ENCODE data around the gene NRIP2. TPM values are rescaled to one million over a fixed set of nuclear protein-coding genes. Genes with fewer than 3 reads are reported as not detected.

The NRIP2 gene
- total RNA-seq, 3 donors from 2014 or later (not counting 1 experiment from before 2014, with no cell fraction given), result not detected

DNA sequence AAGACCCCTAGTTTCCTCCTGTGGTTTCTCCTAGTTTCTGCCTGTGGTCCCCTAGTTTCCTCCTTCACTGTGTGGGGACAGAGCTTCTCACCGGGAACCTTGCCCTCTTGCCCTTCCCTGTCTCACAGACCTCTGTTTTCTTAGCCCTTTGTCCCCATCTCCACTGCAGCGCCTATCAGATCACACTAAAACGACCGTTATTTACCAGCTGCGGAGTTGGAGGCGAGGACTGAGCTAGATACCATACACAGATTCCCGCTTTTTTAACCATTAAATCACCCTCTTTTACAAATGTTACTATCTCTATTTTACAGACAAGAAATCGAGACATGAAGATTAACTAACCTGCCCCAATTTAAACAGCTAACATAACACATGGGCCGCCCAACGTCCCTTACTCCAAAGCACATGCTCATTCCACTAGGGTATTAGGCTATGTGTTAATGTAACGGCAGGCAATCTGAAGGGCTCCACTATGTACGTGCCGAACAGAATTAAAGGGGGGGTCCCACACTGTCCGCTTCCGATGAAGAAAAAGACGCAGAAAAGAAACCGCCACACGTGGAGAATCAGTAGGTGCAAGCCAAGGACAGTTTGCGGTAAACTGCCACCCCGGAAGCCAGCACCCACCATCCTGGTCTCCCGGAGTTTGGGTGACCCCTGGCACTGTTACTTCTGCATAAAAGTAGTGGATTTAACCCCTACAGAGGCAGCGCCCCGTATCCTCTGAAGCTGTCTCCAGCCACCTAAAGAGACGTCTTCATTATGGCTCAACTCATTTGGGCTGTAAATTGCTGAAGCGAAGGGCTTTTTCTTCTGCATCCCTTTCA is 41.9 kb downstream of the NRIP2 start:
- TF ChIP-seq, protein P1, sequence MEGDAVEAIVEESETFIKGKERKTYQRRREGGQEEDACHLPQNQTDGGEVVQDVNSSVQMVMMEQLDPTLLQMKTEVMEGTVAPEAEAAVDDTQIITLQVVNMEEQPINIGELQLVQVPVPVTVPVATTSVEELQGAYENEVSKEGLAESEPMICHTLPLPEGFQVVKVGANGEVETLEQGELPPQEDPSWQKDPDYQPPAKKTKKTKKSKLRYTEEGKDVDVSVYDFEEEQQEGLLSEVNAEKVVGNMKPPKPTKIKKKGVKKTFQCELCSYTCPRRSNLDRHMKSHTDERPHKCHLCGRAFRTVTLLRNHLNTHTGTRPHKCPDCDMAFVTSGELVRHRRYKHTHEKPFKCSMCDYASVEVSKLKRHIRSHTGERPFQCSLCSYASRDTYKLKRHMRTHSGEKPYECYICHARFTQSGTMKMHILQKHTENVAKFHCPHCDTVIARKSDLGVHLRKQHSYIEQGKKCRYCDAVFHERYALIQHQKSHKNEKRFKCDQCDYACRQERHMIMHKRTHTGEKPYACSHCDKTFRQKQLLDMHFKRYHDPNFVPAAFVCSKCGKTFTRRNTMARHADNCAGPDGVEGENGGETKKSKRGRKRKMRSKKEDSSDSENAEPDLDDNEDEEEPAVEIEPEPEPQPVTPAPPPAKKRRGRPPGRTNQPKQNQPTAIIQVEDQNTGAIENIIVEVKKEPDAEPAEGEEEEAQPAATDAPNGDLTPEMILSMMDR (IDR thresholded peaks at IDR 0.05), result no peak
- peak overlapping the region; percentile 36 to 39 for H3K27ac Mint-ChIP-seq
- intact Hi-C loops (cut with micrococcal nuclease), result no loop called here

DNA sequence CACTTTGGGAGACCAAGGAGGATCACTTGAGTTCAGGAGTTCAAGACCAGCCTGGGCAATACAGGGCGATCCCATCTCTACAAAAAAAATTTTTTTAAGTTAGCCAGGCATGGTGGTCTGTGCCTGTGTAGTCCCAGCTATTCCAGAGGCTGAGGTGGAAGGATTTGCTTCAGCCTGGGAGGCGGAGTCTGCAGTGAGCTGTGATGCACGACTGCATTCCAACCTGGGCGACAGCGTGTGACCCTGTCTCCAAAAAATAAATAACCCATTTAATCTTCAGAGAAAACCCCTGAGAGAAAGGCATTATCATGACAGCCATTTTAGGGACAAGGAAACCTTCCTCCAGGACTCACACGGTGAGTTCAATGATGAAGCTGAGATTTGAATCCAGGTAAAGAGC is 43.7 kb downstream of the NRIP2 start:
- ATAC-seq (no peak), DNase-seq (no peak)
- Histone ChIP-seq H3K4me3 (ENCODE audit: low read length) (no peak overlapping the region), H3K9me3 (ENCODE audit: control insufficient read depth, insufficient read depth, low read length) (no peaks in the 10 kb centered on the region), H3K4me1 (ENCODE audit: control insufficient read depth, insufficient read depth, low read length) (peaks cover 11% of the 10 kb centered on the region), H3K36me3 (ENCODE audit: control insufficient read depth, insufficient read depth, low read length) (no peaks in the 10 kb centered on the region), H3K27me3 (ENCODE audit: control insufficient read depth, insufficient read depth, low read length) (no peaks in the 10 kb centered on the region), H3K27ac (ENCODE audit: low read length) (no peak overlapping the region)
- intact Hi-C loops (cut with micrococcal nuclease), result no loop called here
- 93% methylated on average over 6 of the region's 6 CpGs for WGBS (ENCODE audit: insufficient coverage)
- TF ChIP-seq, protein P1 (IDR thresholded peaks at IDR 0.05), result no peak
- Mint-ChIP-seq H3K9me3 (no peaks in the 10 kb centered on the region), H3K4me3 (no peak overlapping the region), H3K4me1 (peaks cover 2 to 3% of the 10 kb centered on the region in 2 donors), H3K36me3 (no peaks in the 10 kb centered on the region), H3K27ac (no peak overlapping the region), H3K27me3 (ENCODE audit: low read depth in 2 of 2) (peaks cover 0 to 4% of the 10 kb centered on the region in 2 donors)

More for the DNA sequence above, 41.9 kb downstream of the NRIP2 start:
- Mint-ChIP-seq H3K36me3 (no peaks in the 10 kb centered on the region), H3K9me3 (no peaks in the 10 kb centered on the region), H3K4me1 (peaks cover 10 to 18% of the 10 kb centered on the region in 2 donors), H3K4me3 (peak overlapping the region; percentile 84), H3K27me3 (ENCODE audit: low read depth in 2 of 2) (peaks cover 0 to 4% of the 10 kb centered on the region in 2 donors)
- DNase-seq (no peak), ATAC-seq (no peak)
- Histone ChIP-seq H3K9me3 (ENCODE audit: control insufficient read depth, insufficient read depth, low read length) (no peaks in the 10 kb centered on the region), H3K4me1 (ENCODE audit: control insufficient read depth, insufficient read depth, low read length) (peaks cover 16% of the 10 kb centered on the region), H3K4me3 (ENCODE audit: low read length) (no peak overlapping the region), H3K27me3 (ENCODE audit: control insufficient read depth, insufficient read depth, low read length) (no peaks in the 10 kb centered on the region), H3K27ac (ENCODE audit: low read length) (no peak overlapping the region), H3K36me3 (ENCODE audit: control insufficient read depth, insufficient read depth, low read length) (peaks cover 4% of the 10 kb centered on the region)
- 75% methylated on average over 23 of the region's 25 CpGs for WGBS (ENCODE audit: insufficient coverage)

DNA sequence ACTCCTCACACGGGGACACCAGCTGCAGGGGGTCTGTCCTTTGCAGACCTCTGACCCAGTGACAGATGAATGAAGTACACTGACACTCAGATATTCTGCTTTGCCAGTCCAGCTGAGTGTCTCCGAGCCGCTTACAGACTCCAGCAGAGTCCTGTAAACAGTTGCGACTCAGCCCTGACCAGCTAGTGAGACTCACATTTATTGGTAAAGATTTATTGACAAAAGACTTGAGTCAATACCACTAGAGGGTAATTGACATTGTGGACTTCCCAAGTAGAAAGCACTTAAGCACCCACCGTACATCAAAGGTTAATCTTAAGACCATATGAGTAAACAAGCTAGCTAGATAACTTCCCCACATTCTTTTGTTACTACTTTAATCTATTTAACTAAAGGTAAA is 49.8 kb downstream of the NRIP2 start:
- H3K4me1 Mint-ChIP-seq, result peaks cover 7% of the 10 kb centered on the region in 2 donors
- Histone ChIP-seq H3K27ac (ENCODE audit: low read length) (no peak overlapping the region), H3K36me3 (ENCODE audit: control insufficient read depth, insufficient read depth, low read length) (no peaks in the 10 kb centered on the region), H3K9me3 (ENCODE audit: control insufficient read depth, insufficient read depth, low read length) (no peaks in the 10 kb centered on the region), H3K4me3 (ENCODE audit: low read length) (no peak overlapping the region), H3K4me1 (ENCODE audit: control insufficient read depth, insufficient read depth, low read length) (peaks cover 7% of the 10 kb centered on the region), H3K27me3 (ENCODE audit: control insufficient read depth, insufficient read depth, low read length) (no peaks in the 10 kb centered on the region)
- H3K27me3 Mint-ChIP-seq (ENCODE audit: low read depth in 2 of 2), result peaks cover 22 to 26% of the 10 kb centered on the region in 2 donors
- H3K4me3 Mint-ChIP-seq, result no peak overlapping the region
- H3K9me3 Mint-ChIP-seq, result no peaks in the 10 kb centered on the region
- TF ChIP-seq, protein P1 (IDR thresholded peaks at IDR 0.05), result no peak
- 92% methylated on average over 5 of the region's 5 CpGs for WGBS (ENCODE audit: insufficient coverage)
- DNase-seq (no peak), ATAC-seq (no peak)
- H3K36me3 Mint-ChIP-seq, result no peaks in the 10 kb centered on the region
- intact Hi-C loops (cut with micrococcal nuclease), result no loop called here
- H3K27ac Mint-ChIP-seq, result no peak overlapping the region

Data from natural killer cell (primary cell).